GM15510 (cell line): Measurements from ENCODE around the gene ANKRD28.

ENCODE experiments used
- POLR2A ChIP-seq: IDR thresholded peaks from 3 replicates; pipeline ENCODE4 v1.6.1; 2011; ENCODE audit warnings: borderline replicate concordance; ENCODE audit not compliant: insufficient read length; ENCODE audit errors: extremely low read depth

The ANKRD28 gene

DNA sequence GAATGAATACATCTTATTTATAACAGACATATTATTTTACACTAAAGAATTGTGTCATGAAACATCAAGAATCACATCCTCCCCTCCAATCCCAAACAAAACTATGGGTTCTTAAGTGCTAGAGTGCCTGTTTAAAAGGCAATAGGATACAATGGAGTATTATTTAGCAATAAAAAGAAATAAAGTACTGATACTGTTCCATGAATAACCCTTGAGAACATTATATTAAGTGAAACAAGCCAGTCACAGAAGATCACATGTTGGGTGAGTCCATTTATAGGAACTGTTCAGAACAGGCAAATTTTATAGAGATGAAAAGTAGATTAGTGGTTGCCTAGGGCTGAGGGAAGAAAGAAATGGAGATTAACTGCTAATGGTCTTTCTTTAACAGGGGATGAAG lies 86.5 kb downstream of the ANKRD28 start:
- no peak for TF ChIP-seq POLR2A

GRCh38 chr3:15708882-15709677 lies 88.7 kb downstream of the ANKRD28 start:
- no peak for TF ChIP-seq POLR2A

- no peak for TF ChIP-seq POLR2A
Observed at GRCh38 chr3:15707779-15708178, 90.0 kb downstream of the ANKRD28 start.

- TF ChIP-seq POLR2A, result no peak
Observed at GRCh38 chr3:15703346-15703745, 94.4 kb downstream of the ANKRD28 start.

DNA sequence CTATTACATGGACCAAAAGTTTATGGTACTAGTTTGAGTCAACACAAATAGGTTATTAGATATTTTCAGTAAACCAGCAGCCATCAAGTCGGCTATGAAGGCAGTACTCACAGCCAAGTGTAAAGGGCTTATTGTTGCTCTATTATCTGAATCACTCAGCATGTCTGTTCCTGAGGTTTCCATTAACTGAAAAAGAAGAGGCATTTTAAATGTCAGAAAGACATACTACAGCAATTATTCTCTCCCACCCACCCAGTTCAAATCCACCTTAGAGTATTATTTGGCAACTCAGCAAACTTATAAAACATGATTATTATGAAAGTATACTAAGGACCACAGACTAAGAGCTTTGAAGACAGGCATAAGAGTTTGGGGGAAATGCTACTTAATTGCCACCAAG lies 103.2 kb downstream of the ANKRD28 start:
- TF ChIP-seq POLR2A, result no peak

DNA sequence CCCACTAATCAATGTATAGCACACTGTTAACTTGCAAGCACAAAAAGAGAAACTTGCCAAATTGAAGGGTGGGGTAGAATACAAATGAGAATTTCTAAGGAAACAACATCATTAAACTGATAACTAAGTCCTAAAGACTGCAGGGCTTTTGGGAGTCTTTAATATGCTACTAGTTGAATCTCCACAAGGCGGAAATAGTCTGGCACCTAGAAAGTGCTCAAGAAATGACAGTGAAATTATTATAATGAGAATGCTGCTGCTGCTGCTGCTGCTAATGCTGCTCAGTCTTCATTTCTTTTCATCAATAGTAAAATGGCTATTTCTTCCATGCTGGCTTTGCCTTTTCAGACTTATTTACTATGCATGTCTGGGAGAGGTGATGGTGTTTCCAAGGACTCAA lies 104.4 kb downstream of the ANKRD28 start:
- TF ChIP-seq POLR2A, result no peak

DNA sequence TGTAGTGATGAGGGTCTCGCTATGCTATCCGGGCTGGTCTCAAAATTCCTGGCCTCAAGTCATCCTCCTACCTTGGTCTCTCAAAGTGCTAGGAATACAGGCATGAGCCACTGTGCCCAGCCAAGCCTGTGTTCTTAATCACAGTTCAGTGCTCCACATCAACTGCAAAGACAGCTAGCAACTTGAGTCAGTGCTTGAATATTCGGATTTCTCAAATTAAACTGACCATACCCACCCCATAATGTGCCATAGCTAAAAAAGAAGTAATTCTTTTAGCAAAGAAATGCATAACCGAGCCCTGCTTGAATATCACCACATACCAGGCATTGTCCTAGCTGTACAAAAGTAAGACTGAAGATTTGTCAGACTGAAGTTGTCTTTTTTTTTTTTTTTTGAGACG lies 107.0 kb downstream of the ANKRD28 start:
- TF ChIP-seq POLR2A, result no peak

DNA sequence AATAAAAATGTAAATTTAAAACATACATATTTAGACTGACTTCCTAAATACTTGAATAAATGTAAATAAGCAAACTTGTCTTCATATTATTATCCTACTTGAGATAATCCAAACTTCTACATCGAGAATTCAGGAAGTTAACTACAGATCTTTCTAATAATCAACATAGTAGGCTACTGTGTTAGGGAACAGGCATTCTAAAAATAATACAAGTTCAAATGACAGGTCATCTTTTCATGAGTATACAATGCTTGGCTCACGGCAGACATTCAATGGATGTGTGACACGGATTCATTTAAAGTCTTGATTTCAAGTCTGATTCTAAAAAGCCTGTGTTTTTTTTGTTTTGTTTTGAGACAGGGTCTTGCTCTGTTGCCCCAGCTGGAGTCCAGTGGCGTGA lies 107.5 kb downstream of the ANKRD28 start:
- no peak for TF ChIP-seq POLR2A

- no peak for TF ChIP-seq POLR2A
Observed at GRCh38 chr3:15685927-15686326, 111.9 kb downstream of the ANKRD28 start.

- no peak for TF ChIP-seq POLR2A
Observed at GRCh38 chr3:15683253-15683652, 114.5 kb downstream of the ANKRD28 start.

DNA sequence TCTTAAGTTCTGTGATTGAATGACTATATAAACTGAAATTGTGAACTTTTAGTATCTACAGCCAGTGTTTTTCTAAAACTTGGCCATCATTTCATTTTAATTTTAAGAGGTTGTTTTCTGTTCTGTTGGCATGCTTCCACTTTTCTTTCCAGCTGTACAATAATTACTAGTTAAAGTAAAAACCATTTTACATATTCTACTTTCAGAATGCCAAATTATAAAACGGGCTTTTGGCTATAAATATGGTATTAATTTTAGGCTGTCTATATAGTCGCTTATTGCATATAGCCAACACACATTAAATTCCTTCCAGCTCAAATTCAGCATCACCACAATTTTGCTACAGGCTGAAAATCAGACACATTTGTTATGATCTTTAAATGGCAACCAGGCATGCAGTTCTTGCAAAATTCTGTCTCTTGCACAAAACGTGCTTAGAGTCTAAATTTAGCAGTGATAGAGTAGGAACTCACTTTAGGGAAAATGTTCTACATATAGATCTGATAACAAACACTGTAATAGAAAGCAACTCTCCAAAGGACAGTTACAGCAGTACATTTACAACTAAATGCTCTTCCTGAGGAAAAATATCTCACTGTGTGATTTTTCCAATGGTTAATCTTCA lies 115.1 kb downstream of the ANKRD28 start:
- TF ChIP-seq POLR2A, result no peak

DNA sequence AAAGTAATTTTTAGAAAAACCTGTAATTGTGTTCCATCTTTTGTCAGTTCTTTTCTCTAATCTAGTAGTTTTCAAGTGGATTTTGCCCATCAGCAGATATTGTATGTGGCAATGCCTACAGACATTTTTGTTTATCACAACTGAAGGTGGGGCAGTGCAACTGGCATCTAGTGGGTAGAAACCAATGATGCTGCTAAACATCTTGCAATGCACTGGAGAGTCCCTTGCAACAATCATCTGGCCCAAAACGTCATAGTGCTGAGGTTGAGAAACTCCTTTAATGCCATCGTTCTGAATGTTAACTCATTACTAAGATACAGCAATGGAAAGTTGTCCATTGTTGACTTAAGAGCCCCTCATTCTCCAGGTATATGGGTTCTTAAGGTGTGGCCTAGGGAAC lies 116.1 kb downstream of the ANKRD28 start:
- no peak for TF ChIP-seq POLR2A

DNA sequence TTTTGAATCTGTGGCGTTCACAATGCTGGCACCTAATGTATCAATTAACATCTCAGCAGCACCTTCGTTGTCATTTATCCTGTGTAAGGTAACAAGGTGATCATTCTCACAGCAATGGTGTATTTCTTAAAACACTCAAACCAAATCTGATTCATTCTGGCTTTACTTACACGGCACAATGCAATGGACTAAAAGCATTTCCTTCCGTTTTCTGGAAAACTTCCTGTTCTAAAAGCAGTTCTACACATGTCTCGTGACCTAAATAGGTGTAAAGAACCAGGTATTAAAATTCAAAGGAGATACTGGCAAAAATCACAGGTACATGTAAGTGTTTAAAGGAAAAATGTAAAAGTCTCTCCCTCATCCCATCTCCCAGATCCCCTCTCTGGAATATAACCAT lies 118.5 kb downstream of the ANKRD28 start:
- TF ChIP-seq POLR2A, result no peak

GRCh38 chr3:15676259-15676658 lies 121.5 kb downstream of the ANKRD28 start:
- TF ChIP-seq POLR2A, result no peak

- TF ChIP-seq POLR2A, result no peak
Observed at GRCh38 chr3:15673536-15673935, 124.2 kb downstream of the ANKRD28 start.

DNA sequence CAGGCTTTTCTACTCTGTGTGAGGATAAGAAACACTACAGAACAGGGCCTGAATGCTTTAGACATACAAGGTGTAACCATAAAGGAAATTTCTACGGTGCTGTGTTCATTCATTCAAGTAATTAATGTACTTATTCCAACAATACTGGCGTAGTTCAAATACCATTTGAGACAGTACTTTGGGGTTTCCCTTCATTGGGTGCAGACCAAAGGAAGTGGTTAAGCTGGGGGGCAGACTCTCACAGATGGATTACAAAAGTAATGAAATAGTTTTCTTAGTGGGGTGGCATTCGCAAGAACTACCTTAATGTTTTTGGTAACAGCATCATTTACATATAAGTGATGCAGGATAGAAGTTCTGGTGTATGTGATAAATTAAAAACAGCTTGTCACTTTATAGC lies 130.3 kb downstream of the ANKRD28 start:
- no peak for TF ChIP-seq POLR2A

DNA sequence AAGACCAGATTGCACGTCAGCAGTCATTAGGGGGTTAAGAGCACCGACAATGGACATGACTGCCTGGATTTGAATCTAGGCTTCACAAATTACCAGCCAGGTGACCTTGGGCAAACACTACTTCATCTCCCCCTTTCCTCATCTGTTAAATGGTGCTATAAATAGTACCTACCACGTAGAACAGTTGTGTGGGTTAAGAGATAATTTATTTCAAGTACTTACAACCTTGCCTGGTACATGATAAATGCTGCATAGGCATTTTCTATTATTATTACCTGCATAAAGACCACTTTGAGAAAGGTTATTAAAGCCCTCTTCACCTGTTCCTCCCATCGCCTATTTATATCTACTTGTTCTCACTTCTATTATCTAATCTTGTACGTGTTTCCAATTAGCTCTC lies 131.5 kb downstream of the ANKRD28 start:
- TF ChIP-seq POLR2A, result no peak

GRCh38 chr3:15665510-15666150 lies 132.1 kb downstream of the ANKRD28 start:
- no peak for TF ChIP-seq POLR2A
